HepG2 (cell line): ENCODE results near the gene LMF2. TPM values are rescaled to one million over a fixed set of nuclear protein-coding genes. Genes with fewer than 3 reads are reported as not detected.

Source experiments
- MED13 ChIP-seq: sonication (generic); formaldehyde crosslinking; IDR thresholded peaks from 2 replicates; pipeline ENCODE4 v1.5.0; 2020; ENCODE audit warnings: missing genetic modification reagents
- NFIC ChIP-seq: IDR thresholded peaks from 2 replicates; pipeline ENCODE4 v1.6.1; 2012; ENCODE audit warnings: mild to moderate bottlenecking, low read length, inconsistent platforms
- SOX13 ChIP-seq, 3 experiments: fragments of 450-650 bp in 1 of 3; sonication (generic) in 1 of 3; formaldehyde crosslinking in 1 of 3; IDR thresholded peaks in 2 of 3; conservative IDR thresholded peaks in 1 of 3; 2 replicates each; pipeline versions ENCODE4 v1.5.0 to v1.6.1; 2016 to 2020; ENCODE audit warnings: antibody characterized with exemption in 1 of 3, mild to moderate bottlenecking in 1 of 3, missing compliant biosample characterization in 1 of 3, missing genetic modification reagents in 1 of 3, moderate library complexity in 1 of 3
- TP53 ChIP-seq: sonication (generic); formaldehyde crosslinking; conservative IDR thresholded peaks from 2 replicates; pipeline ENCODE4 v1.4.0; 2020; ENCODE audit warnings: missing genetic modification reagents
- ZNF18 ChIP-seq: sonication (generic); formaldehyde crosslinking; IDR thresholded peaks from 2 replicates; pipeline ENCODE4 v1.8.0; 2022; ENCODE audit warnings: mild to moderate bottlenecking, missing genetic modification reagents; ENCODE audit not compliant: insufficient replicate concordance
- ZNF839 ChIP-seq: sonication (generic); formaldehyde crosslinking; IDR thresholded peaks from 2 replicates; pipeline ENCODE4 v1.4.0; 2020; ENCODE audit warnings: missing genetic modification reagents, mild to moderate bottlenecking, borderline replicate concordance
- polyA plus RNA-seq, 8 experiments: library from polyadenylated mRNA; depleted of rRNA in 3 of 8; stranded (reverse) in 7 of 8; unstranded in 1 of 8; fragments of >200 nt; fragmentation: Illumina TruSeq in 4 of 8; extraction: Trizol in 4 of 8; gene quantifications; 2 replicates each; pipeline versions ENCODE4 v1.2.1 to v1.2.3, GENCODE V29; 2011 to 2016; ENCODE audit warnings: low read depth in 4 of 8, missing spikeins in 1 of 8, mixed read lengths in 1 of 8; ENCODE audit not compliant: insufficient read depth in 1 of 8
- total RNA-seq, 5 experiments: library from RNA; depleted of rRNA; stranded (reverse); fragments of >200 nt; fragmentation: Illumina TruSeq; extraction: Trizol; gene quantifications; 2 replicates each; pipeline ENCODE4 v1.2.3, GENCODE V29; 2016; ENCODE audit warnings: low read depth in 1 of 5
- TF ChIP-seq, protein P1 (sequence below): sonication (generic); formaldehyde crosslinking; IDR thresholded peaks from 2 replicates; pipeline ENCODE4 v1.8.1; 2023; ENCODE audit warnings: mild to moderate bottlenecking, missing genetic modification reagents
- TF ChIP-seq, protein P2 (sequence below): sonication (generic); formaldehyde crosslinking; conservative IDR thresholded peaks from 2 replicates; pipeline ENCODE4 v1.4.0; 2020; ENCODE audit warnings: missing genetic modification reagents

Gene LMF2
- total and polyA plus RNA-seq, 2 of the 13 experiments (the other 11 are each of a cell fraction or from before 2014, with no cell fraction given): 23.3 to 30.6 TPM

GRCh38 chr22:50526108-50526833 is 18.8 kb upstream of the LMF2 start (continued):
- peak; percentile 52 for TF ChIP-seq ZNF18
- TF ChIP-seq, protein P1, sequence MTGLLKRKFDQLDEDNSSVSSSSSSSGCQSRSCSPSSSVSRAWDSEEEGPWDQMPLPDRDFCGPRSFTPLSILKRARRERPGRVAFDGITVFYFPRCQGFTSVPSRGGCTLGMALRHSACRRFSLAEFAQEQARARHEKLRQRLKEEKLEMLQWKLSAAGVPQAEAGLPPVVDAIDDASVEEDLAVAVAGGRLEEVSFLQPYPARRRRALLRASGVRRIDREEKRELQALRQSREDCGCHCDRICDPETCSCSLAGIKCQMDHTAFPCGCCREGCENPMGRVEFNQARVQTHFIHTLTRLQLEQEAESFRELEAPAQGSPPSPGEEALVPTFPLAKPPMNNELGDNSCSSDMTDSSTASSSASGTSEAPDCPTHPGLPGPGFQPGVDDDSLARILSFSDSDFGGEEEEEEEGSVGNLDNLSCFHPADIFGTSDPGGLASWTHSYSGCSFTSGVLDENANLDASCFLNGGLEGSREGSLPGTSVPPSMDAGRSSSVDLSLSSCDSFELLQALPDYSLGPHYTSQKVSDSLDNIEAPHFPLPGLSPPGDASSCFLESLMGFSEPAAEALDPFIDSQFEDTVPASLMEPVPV: peak; percentile 48; the same call in 1 of the 2 replicates
- no peak for TF ChIP-seq MED13 (CRISPR knock-in tag)
- TF ChIP-seq ZNF839 (CRISPR knock-in tag): no peak; the same call in 1 of the 2 replicates
- TF ChIP-seq, protein P2, sequence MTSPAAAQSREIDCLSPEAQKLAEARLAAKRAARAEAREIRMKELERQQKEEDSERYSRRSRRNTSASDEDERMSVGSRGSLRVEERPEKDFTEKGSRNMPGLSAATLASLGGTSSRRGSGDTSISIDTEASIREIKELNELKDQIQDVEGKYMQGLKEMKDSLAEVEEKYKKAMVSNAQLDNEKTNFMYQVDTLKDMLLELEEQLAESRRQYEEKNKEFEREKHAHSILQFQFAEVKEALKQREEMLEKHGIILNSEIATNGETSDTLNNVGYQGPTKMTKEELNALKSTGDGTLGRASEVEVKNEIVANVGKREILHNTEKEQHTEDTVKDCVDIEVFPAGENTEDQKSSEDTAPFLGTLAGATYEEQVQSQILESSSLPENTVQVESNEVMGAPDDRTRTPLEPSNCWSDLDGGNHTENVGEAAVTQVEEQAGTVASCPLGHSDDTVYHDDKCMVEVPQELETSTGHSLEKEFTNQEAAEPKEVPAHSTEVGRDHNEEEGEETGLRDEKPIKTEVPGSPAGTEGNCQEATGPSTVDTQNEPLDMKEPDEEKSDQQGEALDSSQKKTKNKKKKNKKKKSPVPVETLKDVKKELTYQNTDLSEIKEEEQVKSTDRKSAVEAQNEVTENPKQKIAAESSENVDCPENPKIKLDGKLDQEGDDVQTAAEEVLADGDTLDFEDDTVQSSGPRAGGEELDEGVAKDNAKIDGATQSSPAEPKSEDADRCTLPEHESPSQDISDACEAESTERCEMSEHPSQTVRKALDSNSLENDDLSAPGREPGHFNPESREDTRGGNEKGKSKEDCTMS (CRISPR knock-in tag): no peak
- no peak for TF ChIP-seq TP53 (CRISPR knock-in tag)
- no peak for TF ChIP-seq SOX13 (IDR thresholded peaks at IDR 0.05)
- TF ChIP-seq SOX13 (CRISPR knock-in tag; conservative IDR thresholded peaks at IDR 0.05 in 1 of 2, IDR thresholded peaks at IDR 0.05 in 1 of 2): no peak
- TF ChIP-seq NFIC: no peak
